H1 (cell line): ENCODE results near the gene GPC6. TPM values are rescaled to one million over a fixed set of nuclear protein-coding genes. Genes with fewer than 3 reads are reported as not detected.

Experiments used
- CTCF ChIA-PET: fragments of 300-600 bp; sonication (Branson Sonifier 250); formaldehyde crosslinking; loops from one replicate; lab custom pipeline; 2021; ENCODE audit not compliant: partially characterized antibody; lab: Charles Lee
- POLR2A ChIA-PET: fragments of 300-600 bp; sonication (Branson Sonifier 250); formaldehyde crosslinking; loops from one replicate; lab custom pipeline; 2021; ENCODE audit warnings: inconsistent platforms; ENCODE audit not compliant: partially characterized antibody; lab: Charles Lee
- DNase-seq, 2 experiments: peaks; one replicate each; pipeline versions ENCODE4 v3.0.0 to v3.0.0-alpha.2; 2010 to 2022; ENCODE audit warnings: low spot score in 2 of 2, low read depth in 1 of 2, mixed read lengths in 1 of 2
- FAIRE-seq: peaks from 2 replicates; lab custom pipeline; 2011; peaks lifted over from hg19 to GRCh38; lab: Jason Lieb, UNC
- H2AFZ ChIP-seq: 2 replicates; pipeline ENCODE4 v1.8.1; 2012; ENCODE audit warnings: low read length, inconsistent platforms
- H2AK5ac ChIP-seq: 2 replicates; pipeline ENCODE4 v1.6.1; 2013; ENCODE audit warnings: low read depth, low read length
- H2BK120ac ChIP-seq: replicated peaks from 2 replicates; pipeline ENCODE3; 2013; ENCODE audit warnings: low read depth, low read length, inconsistent platforms
- H2BK12ac ChIP-seq: 2 replicates; pipeline ENCODE4 v1.6.1; 2013; ENCODE audit warnings: low read depth, low read length
- H2BK15ac ChIP-seq: 2 replicates; pipeline ENCODE4 v1.6.1; 2013; ENCODE audit warnings: low read length
- H2BK20ac ChIP-seq: 2 replicates; pipeline ENCODE4 v1.6.1; 2013; ENCODE audit warnings: low read length
- H2BK5ac ChIP-seq: 2 replicates; pipeline ENCODE4 v1.6.1; 2013; ENCODE audit warnings: low read depth, low read length
- H3K14ac ChIP-seq: 2 replicates; pipeline ENCODE4 v1.6.1; 2013; ENCODE audit warnings: inconsistent platforms; ENCODE audit not compliant: insufficient read length
- H3K18ac ChIP-seq: 2 replicates; pipeline ENCODE4 v1.6.1; 2013; ENCODE audit warnings: low read length; ENCODE audit errors: extremely low read depth
- H3K23ac ChIP-seq: 2 replicates; pipeline ENCODE4 v1.6.1; 2013; ENCODE audit warnings: inconsistent platforms; ENCODE audit not compliant: insufficient read length
- H3K23me2 ChIP-seq: 2 replicates; pipeline ENCODE4 v1.6.1; 2013; ENCODE audit warnings: low read depth, low read length
- H3K27ac ChIP-seq: 2 replicates; pipeline ENCODE4 v1.6.1; 2011; ENCODE audit warnings: low read depth, low read length, inconsistent platforms
- H3K27me3 ChIP-seq, 4 experiments: replicated peaks in 1 of 4; 1 replicate in 1 of 4; 2 replicates in 3 of 4; pipeline versions ENCODE4 v1.6.1 to v1.8.1; 2011 to 2013; ENCODE audit warnings: low read length in 3 of 4, mild to moderate bottlenecking in 3 of 4, inconsistent platforms in 2 of 4, mixed read lengths in 2 of 4, moderate library complexity in 1 of 4; ENCODE audit not compliant: control insufficient read depth in 3 of 4, insufficient read depth in 3 of 4; ENCODE audit errors: extremely low read depth in 1 of 4
- H3K36me3 ChIP-seq, 4 experiments: 2 replicates each; pipeline versions ENCODE4 v1.6.1 to v1.8.1; 2011 to 2013; ENCODE audit warnings: mild to moderate bottlenecking in 4 of 4, low read length in 3 of 4, moderate library complexity in 2 of 4, control low read depth in 1 of 4, inconsistent platforms in 1 of 4; ENCODE audit not compliant: insufficient read depth in 4 of 4, control insufficient read depth in 2 of 4
- H3K4ac ChIP-seq: replicated peaks from 2 replicates; pipeline ENCODE3; 2013; ENCODE audit warnings: low read length, low read depth, mixed read lengths, inconsistent platforms; ENCODE audit not compliant: insufficient read length
- H3K4me1 ChIP-seq, 4 experiments: replicated peaks in 1 of 4; 1 replicate in 1 of 4; 2 replicates in 3 of 4; pipeline versions ENCODE4 v1.6.1 to v1.8.1; 2011 to 2013; ENCODE audit warnings: low read length in 3 of 4, inconsistent platforms in 2 of 4, mixed read lengths in 1 of 4; ENCODE audit not compliant: insufficient read depth in 4 of 4, control insufficient read depth in 3 of 4
- H3K4me2 ChIP-seq, 2 experiments: 2 replicates each; pipeline versions ENCODE4 v1.6.1 to v1.8.1; 2011 to 2013; ENCODE audit warnings: low read depth in 2 of 2, low read length in 2 of 2, control low read depth in 1 of 2, inconsistent platforms in 1 of 2, mild to moderate bottlenecking in 1 of 2; ENCODE audit not compliant: insufficient read depth in 1 of 2
- H3K4me3 ChIP-seq, 4 experiments: fragments of 200-600, 300-600 bp in 1 of 4; sonication (generic), shearing (Covaris generic), sonication (Bioruptor Twin) in 1 of 4; 2 replicates each; pipeline versions ENCODE4 v1.5.1 to v1.8.1; 2011 to 2016; ENCODE audit warnings: low read length in 4 of 4, low read depth in 3 of 4, control low read depth in 2 of 4, inconsistent platforms in 2 of 4, mild to moderate bottlenecking in 2 of 4, mixed read lengths in 1 of 4, moderate library complexity in 1 of 4; ENCODE audit not compliant: insufficient read depth in 2 of 4; ENCODE audit errors: extremely low read depth in 1 of 4
- H3K56ac ChIP-seq: replicated peaks from 2 replicates; pipeline ENCODE3; 2013; ENCODE audit warnings: low read depth, mild to moderate bottlenecking, mixed read lengths, low read length, inconsistent platforms; ENCODE audit not compliant: insufficient read length
- H3K79me1 ChIP-seq: 2 replicates; pipeline ENCODE4 v1.6.1; 2013; ENCODE audit warnings: low read depth, low read length, control low read depth
- H3K79me2 ChIP-seq, 2 experiments: 2 replicates each; pipeline versions ENCODE4 v1.6.1 to v1.8.1; 2012 to 2013; ENCODE audit warnings: low read length in 2 of 2, mild to moderate bottlenecking in 2 of 2, inconsistent platforms in 1 of 2; ENCODE audit not compliant: insufficient read depth in 2 of 2, control insufficient read depth in 1 of 2
- H3K9ac ChIP-seq, 4 experiments: replicated peaks in 1 of 4; 1 replicate in 1 of 4; 2 replicates in 3 of 4; pipeline versions ENCODE4 v1.6.1 to v1.8.1; 2011 to 2013; ENCODE audit warnings: low read depth in 3 of 4, low read length in 3 of 4, control low read depth in 2 of 4, mild to moderate bottlenecking in 2 of 4, moderate library complexity in 2 of 4, inconsistent platforms in 1 of 4; ENCODE audit errors: extremely low read depth in 1 of 4
- H3K9me3 ChIP-seq, 2 experiments: 2 replicates each; pipeline versions ENCODE4 v1.6.1 to v1.8.1; 2012 to 2013; ENCODE audit warnings: mild to moderate bottlenecking in 2 of 2, moderate library complexity in 2 of 2, control low read depth in 1 of 2, inconsistent platforms in 1 of 2, low read depth in 1 of 2, low read length in 1 of 2, mixed read lengths in 1 of 2; ENCODE audit not compliant: insufficient read depth in 2 of 2
- H4K20me1 ChIP-seq, 2 experiments: replicated peaks in 1 of 2; 2 replicates each; pipeline versions ENCODE3 to v1.8.1; 2011 to 2013; ENCODE audit warnings: inconsistent platforms in 2 of 2, low read length in 2 of 2, mild to moderate bottlenecking in 1 of 2; ENCODE audit not compliant: insufficient read depth in 2 of 2, control insufficient read depth in 1 of 2
- H4K5ac ChIP-seq: 2 replicates; pipeline ENCODE4 v1.6.1; 2013; ENCODE audit warnings: low read length, low read depth, mixed read lengths, inconsistent platforms; ENCODE audit not compliant: insufficient read length
- H4K8ac ChIP-seq: 2 replicates; pipeline ENCODE4 v1.8.0; 2013; ENCODE audit warnings: mild to moderate bottlenecking, moderate library complexity, low read length, inconsistent platforms; ENCODE audit not compliant: insufficient read depth; ENCODE audit errors: extremely low read depth
- H4K91ac ChIP-seq: replicated peaks from 2 replicates; pipeline ENCODE3; 2013; ENCODE audit warnings: low read length, mixed read lengths, inconsistent platforms; ENCODE audit not compliant: insufficient read length
- CEBPB ChIP-seq: IDR thresholded peaks from 2 replicates; pipeline ENCODE4 v1.6.1; 2012; ENCODE audit warnings: low read depth, low read length
- CTCF ChIP-seq, 3 experiments: IDR thresholded peaks; 1 replicate in 2 of 3; 2 replicates in 1 of 3; pipeline versions ENCODE4 v1.5.1 to v1.6.1; 2011; ENCODE audit warnings: low read length in 3 of 3, mild to moderate bottlenecking in 3 of 3, inconsistent platforms in 2 of 3, low read depth in 1 of 3, moderate library complexity in 1 of 3; ENCODE audit not compliant: insufficient read depth in 1 of 3; ENCODE audit errors: control extremely low read depth in 1 of 3
- NANOG ChIP-seq: IDR thresholded peaks from 2 replicates; pipeline ENCODE4 v1.6.1; 2011; ENCODE audit warnings: low read length, low read depth, mild to moderate bottlenecking, inconsistent platforms; ENCODE audit not compliant: insufficient read depth, poor library complexity, severe bottlenecking
- SP4 ChIP-seq: IDR thresholded peaks from 2 replicates; pipeline ENCODE4 v1.6.1; 2012; ENCODE audit warnings: low read length, inconsistent platforms
- TAF1 ChIP-seq: IDR thresholded peaks from 2 replicates; pipeline ENCODE4 v1.6.1; 2011; ENCODE audit warnings: mild to moderate bottlenecking, low read depth, low read length
- WGBS, 2 experiments: shearing (Covaris generic) in 1 of 2; methylation state at CpG; one replicate each; pipeline versions ENCODE4 v1.1.6 to v1.1.7; 2013 to 2015; ENCODE audit warnings: low lambda C conversion rate in 2 of 2, mixed read lengths in 2 of 2, inconsistent platforms in 1 of 2, low coverage in 1 of 2, missing lambda C conversion rate in 1 of 2; ENCODE audit not compliant: insufficient replicate concordance in 2 of 2, insufficient coverage in 1 of 2, insufficient read length in 1 of 2; ENCODE audit errors: extremely low coverage in 1 of 2, missing lambda C conversion rate in 1 of 2; 5-methylcytosine and 5-hydroxymethylcytosine counted together
- polyA plus RNA-seq, 7 experiments: library from polyadenylated mRNA; depleted of rRNA in 3 of 7; stranded (reverse) in 5 of 7; unstranded in 2 of 7; fragments of >200 nt in 5 of 7; fragments of 200-250 nt in 2 of 7; gene quantifications; 1 replicate in 5 of 7; 2 replicates in 1 of 7; 4 replicates in 1 of 7; pipeline versions ENCODE4 v1.2.1 to v1.2.3, GENCODE V29; 2011 to 2013; ENCODE audit warnings: missing spikeins in 2 of 7, mixed read lengths in 2 of 7
- total RNA-seq: library from RNA; stranded (reverse); fragmentation: NEBNext Ultra II Directional; extraction: Animal tissue kit (Norgen Biotek cat#: 25700); gene quantifications from 2 replicates; pipeline ENCODE4 v1.2.1, GENCODE V29; 2021
- TF ChIP-seq, protein P1 (sequence below): IDR thresholded peaks from 2 replicates; pipeline ENCODE4 v1.6.1; 2012; ENCODE audit warnings: inconsistent platforms

Gene GPC6
- total and polyA plus RNA-seq, 2 of the 8 experiments (the other 6 are each of a cell fraction or from before 2014, with no cell fraction given): 5.4 to 12.0 TPM

DNA sequence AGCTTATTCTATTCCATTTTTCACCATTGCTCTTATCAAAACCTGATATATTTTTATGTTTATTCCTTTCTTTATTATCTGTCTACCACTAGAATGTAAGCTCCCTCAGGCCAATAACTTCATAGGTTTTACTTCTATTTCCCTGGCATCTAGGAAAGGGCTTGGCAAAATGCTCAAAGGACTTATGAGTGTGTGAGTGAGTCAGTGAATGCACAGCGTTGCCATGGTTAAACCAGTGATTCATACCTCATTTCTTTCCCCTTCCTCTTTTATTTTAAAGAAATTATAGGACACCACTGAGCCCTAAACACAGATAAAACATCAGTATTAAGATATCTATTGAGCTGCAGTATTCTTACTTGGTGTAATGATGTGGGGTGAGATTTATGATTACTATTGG, 162.1 kb downstream of the GPC6 start:
- Histone ChIP-seq H3K4ac (no peak overlapping the region), H2BK20ac (no peak overlapping the region), H2BK5ac (no peak overlapping the region), H3K79me2 (no peaks in the 10 kb centered on the region), H2BK12ac (no peak overlapping the region), H2AK5ac (no peak overlapping the region), H3K14ac (no peak overlapping the region), H3K23me2 (no peaks in the 10 kb centered on the region), H4K5ac (no peak overlapping the region), H3K36me3 (no peaks in the 10 kb centered on the region), H3K56ac (no peak overlapping the region), H3K4me3 (no peak overlapping the region), H2BK120ac (no peak overlapping the region), H3K9ac (no peak overlapping the region), H4K91ac (no peak overlapping the region), H3K79me1 (no peaks in the 10 kb centered on the region), H2AFZ (no peak overlapping the region), H3K4me1 (no peaks in the 10 kb centered on the region), H3K18ac (no peak overlapping the region), H3K27me3 (no peaks in the 10 kb centered on the region; a peak in 1 of 7 replicates), H2BK15ac (no peak overlapping the region), H4K8ac (no peak overlapping the region), H3K27ac (no peak overlapping the region), H3K23ac (no peak overlapping the region), H4K20me1 (no peaks in the 10 kb centered on the region), H3K9me3 (no peaks in the 10 kb centered on the region), H3K4me2 (no peak overlapping the region)
- 100% methylated on average over 1 of the region's 1 CpG; no CpG with 5 or more reads in 1 of the 2 experiments for WGBS, 2 experiments
- CTCF ChIA-PET: interaction anchor here (0.7 to 1.0 kb wide), 2 partner anchors 10 to 11 kb away, joined by 3 read pairs; no protein-coding TSS in a partner anchor
- FAIRE-seq (no peak), DNase-seq (no peak)
- POLR2A ChIA-PET: no interaction called here
- no peak for TF ChIP-seq TAF1
- TF ChIP-seq SP4: no peak
- no peak for TF ChIP-seq NANOG
- TF ChIP-seq CTCF (IDR thresholded peaks at IDR 0.05; ENCODE audit: control extremely low read depth in 1 of 3, insufficient read depth in 1 of 3, low read depth in 1 of 3, low read length in 3 of 3): no peak
- no peak for TF ChIP-seq CEBPB
- TF ChIP-seq, protein P1, sequence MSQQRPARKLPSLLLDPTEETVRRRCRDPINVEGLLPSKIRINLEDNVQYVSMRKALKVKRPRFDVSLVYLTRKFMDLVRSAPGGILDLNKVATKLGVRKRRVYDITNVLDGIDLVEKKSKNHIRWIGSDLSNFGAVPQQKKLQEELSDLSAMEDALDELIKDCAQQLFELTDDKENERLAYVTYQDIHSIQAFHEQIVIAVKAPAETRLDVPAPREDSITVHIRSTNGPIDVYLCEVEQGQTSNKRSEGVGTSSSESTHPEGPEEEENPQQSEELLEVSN: no peak
